ENCODE results near the gene SMAD6.

Gene SMAD6

DNA sequence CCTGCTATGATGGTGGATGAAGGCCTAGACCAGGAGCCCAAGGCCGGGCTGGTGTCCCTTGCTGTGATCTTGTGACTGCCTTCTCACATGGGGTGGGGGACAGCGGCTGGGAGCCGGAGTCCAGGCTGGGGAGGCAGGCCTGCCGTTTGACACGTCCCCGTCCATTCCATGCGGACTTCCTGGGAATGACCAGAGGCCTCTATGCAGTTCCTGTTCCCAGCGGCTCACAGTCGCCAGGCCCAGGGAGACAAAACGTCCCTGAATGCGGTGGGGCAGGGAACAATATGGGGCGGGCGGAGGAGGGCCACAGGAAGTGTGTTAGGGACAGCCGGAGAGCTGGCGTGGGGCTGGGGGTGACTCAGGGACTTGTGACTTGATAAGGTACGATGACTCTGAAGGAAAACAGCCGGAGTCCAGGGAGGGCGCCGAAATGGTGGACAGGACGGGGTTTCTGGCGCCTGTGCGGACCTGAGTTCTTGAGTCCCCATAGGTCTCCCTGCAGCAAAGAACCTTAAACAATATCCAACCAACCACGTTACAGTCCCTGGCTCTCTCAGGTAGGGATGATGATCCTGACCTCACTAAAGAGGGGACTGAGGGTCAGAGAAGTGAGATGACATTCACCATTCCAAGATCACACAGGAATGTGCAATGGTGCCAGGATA, 40.5 kb upstream of the SMAD6 start:
- peak; percentile 57 for DNase-seq (ENCODE audit: low read depth)
- no peak overlapping the region for H3K4me3 ChIP-seq (replicated peaks; ENCODE audit: low read depth, low read length)
- TF ChIP-seq CTCF (IDR thresholded peaks at IDR 0.05; ENCODE audit: low read length, missing control alignments), result no peak

GRCh38 chr15:66662522-66662921, 39.5 kb upstream of the SMAD6 start:
- no peak for TF ChIP-seq CTCF (IDR thresholded peaks at IDR 0.05; ENCODE audit: low read length, missing control alignments)
- no peak overlapping the region for H3K4me3 ChIP-seq (replicated peaks; ENCODE audit: low read depth, low read length)
- peak; percentile 21 for DNase-seq (ENCODE audit: low read depth)

GRCh38 chr15:66663664-66664063, 38.4 kb upstream of the SMAD6 start:
- no peak overlapping the region for H3K4me3 ChIP-seq (replicated peaks; ENCODE audit: low read depth, low read length)
- no peak for TF ChIP-seq CTCF (IDR thresholded peaks at IDR 0.05; ENCODE audit: low read length, missing control alignments)
- DNase-seq (ENCODE audit: low read depth), result no peak

- DNase-seq (ENCODE audit: low read depth), result no peak
- TF ChIP-seq CTCF (IDR thresholded peaks at IDR 0.05; ENCODE audit: low read length, missing control alignments), result no peak
- H3K4me3 ChIP-seq (replicated peaks; ENCODE audit: low read depth, low read length), result no peak overlapping the region
These were observed 31.9 kb upstream of the SMAD6 start for GRCh38 chr15:66670175-66670574.

DNA sequence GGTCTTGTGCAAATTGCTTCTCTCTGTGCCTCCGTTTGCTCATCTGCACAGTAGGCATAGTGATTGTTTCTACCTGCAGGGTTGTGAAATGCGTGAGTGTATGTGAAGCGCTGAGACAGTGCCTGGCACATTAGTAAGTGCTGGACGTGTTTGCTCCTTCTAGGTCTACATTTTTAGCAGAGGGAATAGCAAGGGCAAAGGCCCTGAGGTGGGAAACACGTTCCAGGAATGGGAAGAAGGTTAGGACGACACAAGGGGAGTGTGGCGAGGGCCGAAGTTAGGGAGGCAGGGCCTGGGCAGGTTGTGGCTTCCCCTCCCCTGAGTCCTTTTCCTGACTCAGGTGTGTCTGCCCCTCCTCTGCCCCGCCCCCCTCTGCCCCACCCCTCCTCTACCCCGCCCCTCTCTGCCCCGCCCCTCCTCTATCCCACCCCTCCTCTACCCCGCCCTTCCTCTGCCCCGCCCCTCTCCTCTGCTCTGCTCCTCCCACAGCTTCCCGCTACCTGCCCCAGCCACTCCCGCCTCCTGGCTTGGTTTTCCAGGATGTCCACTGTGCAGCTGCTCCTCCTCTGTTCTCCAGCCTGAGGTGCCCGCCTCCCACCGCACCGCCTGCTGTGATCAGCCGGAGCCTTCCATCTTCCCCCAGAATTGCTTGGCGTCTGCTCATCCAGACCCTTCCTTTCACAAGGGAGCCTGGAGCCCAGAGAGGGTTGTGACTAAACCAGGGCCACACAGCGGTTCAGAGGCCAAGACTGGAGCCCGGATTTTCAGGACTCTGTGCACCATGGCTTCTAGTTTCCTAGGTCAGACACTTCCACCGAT, 31.1 kb upstream of the SMAD6 start:
- no peak for DNase-seq (ENCODE audit: low read depth)
- TF ChIP-seq CTCF (IDR thresholded peaks at IDR 0.05; ENCODE audit: low read length, missing control alignments), result no peak
- no peak overlapping the region for H3K4me3 ChIP-seq (replicated peaks; ENCODE audit: low read depth, low read length)

GRCh38 chr15:66672867-66673266, 29.2 kb upstream of the SMAD6 start:
- no peak for TF ChIP-seq CTCF (IDR thresholded peaks at IDR 0.05; ENCODE audit: low read length, missing control alignments)
- no peak overlapping the region for H3K4me3 ChIP-seq (replicated peaks; ENCODE audit: low read depth, low read length)
- DNase-seq (ENCODE audit: low read depth), result no peak

Data from fibroblast of pulmonary artery (primary cell).